ENCODE results near the gene TEDDM1. TPM values are rescaled to one million over a fixed set of nuclear protein-coding genes. Genes with fewer than 3 reads are reported as not detected.

The TEDDM1 gene
- total and polyA plus RNA-seq, 5 donors = not detected

DNA sequence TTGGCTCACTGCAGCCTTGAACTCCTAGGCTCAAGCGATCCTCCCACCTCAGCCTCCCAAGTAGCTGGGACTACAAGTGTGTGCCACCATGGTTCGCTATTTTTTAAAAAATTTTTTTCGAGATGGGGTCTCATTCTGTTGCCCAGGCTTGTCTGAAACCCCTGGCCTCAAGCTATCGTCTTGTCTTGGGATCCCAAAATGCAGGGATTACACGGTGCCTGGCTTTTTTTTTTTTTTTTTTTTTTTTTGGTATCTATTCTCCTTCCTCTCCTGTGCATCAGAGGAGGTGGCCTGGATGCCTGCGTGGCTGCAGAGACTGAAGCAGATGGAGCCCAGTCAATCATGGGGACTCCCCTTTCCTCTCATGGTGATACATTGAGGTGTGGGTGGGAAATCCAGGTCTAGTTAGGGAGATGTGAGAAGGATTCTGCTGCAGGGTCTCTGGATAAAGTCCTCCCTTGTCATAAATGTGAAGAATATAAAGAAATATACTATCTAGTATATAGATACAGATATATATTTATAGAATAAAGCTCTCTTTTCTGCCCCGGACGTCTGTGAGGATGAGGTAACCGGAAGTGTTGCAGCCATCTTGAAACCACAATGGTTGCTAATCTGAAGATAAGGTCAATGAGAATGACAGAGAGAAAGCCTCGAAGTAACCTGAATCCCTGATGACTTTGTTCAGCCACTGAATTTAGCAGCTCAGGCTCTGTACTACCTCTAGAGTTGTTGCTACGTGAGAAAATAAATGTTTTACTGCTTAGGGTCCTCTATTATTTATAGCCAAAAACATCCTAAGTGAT lies 30.0 kb upstream of the TEDDM1 start:
- Histone ChIP-seq H3K27ac (ENCODE audit: low read length) (no peak overlapping the region), H3K4me3 (ENCODE audit: low read length) (no peak overlapping the region), H3K4me1 (ENCODE audit: control insufficient read depth, insufficient read depth, low read length) (no peaks in the 10 kb centered on the region), H3K9me3 (ENCODE audit: control insufficient read depth, low read length) (no peaks in the 10 kb centered on the region), H3K27me3 (ENCODE audit: control insufficient read depth, insufficient read depth) (no peaks in the 10 kb centered on the region)
- intact Hi-C loops (cut with DNase I) = no loop called here
- ATAC-seq (no peak), DNase-seq (no peak)
- 65% methylated on average over 11 of the region's 11 CpGs for WGBS

DNA sequence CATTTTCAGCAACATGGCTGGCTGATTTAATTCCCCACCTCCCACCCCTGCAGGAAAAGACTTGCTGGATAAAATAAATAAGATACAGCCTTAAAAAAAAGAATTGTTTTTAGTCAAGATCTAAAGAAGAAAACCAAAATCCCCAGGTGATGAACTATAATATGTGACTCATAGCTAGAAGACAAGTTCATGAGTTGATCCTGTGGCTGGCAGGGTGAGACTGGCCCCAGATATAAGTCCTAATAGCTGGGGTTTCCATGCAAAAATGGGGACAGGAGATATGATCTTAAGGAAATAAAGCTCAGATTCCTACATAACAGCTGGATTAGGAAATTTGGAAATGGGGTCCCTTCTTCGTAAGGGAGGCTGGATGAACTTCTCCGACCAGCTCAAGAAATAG lies 27.6 kb upstream of the TEDDM1 start:
- ATAC-seq (no peak), DNase-seq (no peak)
- intact Hi-C loops (cut with DNase I) = no loop called here
- H3K4me3 ChIP-seq (ENCODE audit: low read length) = no peak overlapping the region
- H3K27ac ChIP-seq (ENCODE audit: low read length) = no peak overlapping the region
- no peaks in the 10 kb centered on the region for H3K4me1 ChIP-seq (ENCODE audit: control insufficient read depth, insufficient read depth, low read length)
- H3K27me3 ChIP-seq (ENCODE audit: control insufficient read depth, insufficient read depth) = no peaks in the 10 kb centered on the region
- WGBS = 80% methylated on average over 2 of the region's 2 CpGs
- H3K9me3 ChIP-seq (ENCODE audit: control insufficient read depth, low read length) = no peaks in the 10 kb centered on the region

DNA sequence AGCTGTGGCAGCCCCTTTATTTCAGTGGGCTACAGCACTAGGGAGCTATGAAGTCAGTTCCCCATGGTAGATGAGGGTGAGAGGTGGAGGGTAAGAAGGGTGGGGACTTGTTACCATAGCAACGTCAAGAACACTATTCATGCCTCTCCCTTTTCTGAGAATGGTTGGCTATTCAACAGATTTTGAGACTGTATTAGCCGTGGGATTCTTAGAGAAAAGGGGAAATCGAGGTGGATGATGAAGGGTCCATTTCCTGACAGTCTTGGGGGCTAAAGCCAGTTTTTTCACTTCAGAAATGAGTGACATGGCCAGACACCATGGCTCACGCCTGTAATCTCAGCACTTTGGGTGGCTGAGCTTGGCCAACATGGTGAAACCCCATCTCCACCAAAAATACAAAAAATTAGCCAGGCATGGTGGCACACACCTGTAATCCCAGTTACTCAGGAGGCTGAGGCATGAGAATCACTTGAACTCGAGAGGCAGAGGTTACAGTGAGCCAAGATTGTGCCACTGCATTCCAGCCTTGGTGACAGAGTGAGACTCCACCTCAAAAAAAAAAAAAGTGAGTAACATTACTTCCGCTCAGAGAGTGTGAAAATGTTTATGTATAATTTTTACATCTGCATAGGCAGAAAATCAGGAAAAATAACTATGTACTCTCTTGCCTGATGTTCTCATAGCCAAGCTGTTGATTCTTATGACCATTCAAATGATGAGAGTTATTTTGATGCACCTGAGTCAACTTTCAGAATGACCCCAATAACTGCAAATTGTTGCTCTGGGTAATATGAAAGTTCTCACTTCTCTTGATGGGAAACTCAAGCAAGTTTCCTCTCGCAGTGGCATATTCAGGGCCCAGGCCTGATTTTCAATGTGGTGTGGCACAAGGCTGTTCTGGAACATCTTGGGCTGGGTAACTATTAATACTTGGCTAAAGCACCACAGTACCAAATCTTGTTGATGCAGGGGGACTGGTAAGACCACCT lies 26.3 kb upstream of the TEDDM1 start:
- Histone ChIP-seq H3K4me1 (ENCODE audit: control insufficient read depth, insufficient read depth, low read length) (no peaks in the 10 kb centered on the region), H3K9me3 (ENCODE audit: control insufficient read depth, low read length) (no peaks in the 10 kb centered on the region), H3K27me3 (ENCODE audit: control insufficient read depth, insufficient read depth) (no peaks in the 10 kb centered on the region), H3K4me3 (ENCODE audit: low read length) (no peak overlapping the region), H3K27ac (ENCODE audit: low read length) (no peak overlapping the region)
- WGBS = 73% methylated on average over 7 of the region's 7 CpGs
- DNase-seq (no peak), ATAC-seq (no peak)
- intact Hi-C loops (cut with DNase I) = no loop called here

GRCh38 chr1:182415789-182416188 lies 15.3 kb upstream of the TEDDM1 start:
- Histone ChIP-seq H3K27me3 (ENCODE audit: control insufficient read depth, insufficient read depth) (no peaks in the 10 kb centered on the region), H3K4me3 (ENCODE audit: low read length) (no peak overlapping the region), H3K4me1 (ENCODE audit: control insufficient read depth, insufficient read depth, low read length) (no peaks in the 10 kb centered on the region), H3K9me3 (ENCODE audit: control insufficient read depth, low read length) (no peaks in the 10 kb centered on the region), H3K27ac (ENCODE audit: low read length) (no peak overlapping the region)
- DNase-seq (no peak), ATAC-seq (no peak)
- 72% methylated on average over 1 of the region's 1 CpG for WGBS
- intact Hi-C loops (cut with DNase I) = no loop called here

- Histone ChIP-seq H3K27ac (ENCODE audit: low read length) (no peak overlapping the region), H3K27me3 (ENCODE audit: control insufficient read depth, insufficient read depth) (no peaks in the 10 kb centered on the region), H3K9me3 (ENCODE audit: control insufficient read depth, low read length) (no peaks in the 10 kb centered on the region), H3K4me3 (ENCODE audit: low read length) (no peak overlapping the region), H3K4me1 (ENCODE audit: control insufficient read depth, insufficient read depth, low read length) (no peaks in the 10 kb centered on the region)
- DNase-seq = no peak
- intact Hi-C loops (cut with DNase I) = no loop called here
- WGBS = 85% methylated on average over 6 of the region's 6 CpGs
- no peak for ATAC-seq
Observed at GRCh38 chr1:182413969-182414368, 13.5 kb upstream of the TEDDM1 start.

DNA sequence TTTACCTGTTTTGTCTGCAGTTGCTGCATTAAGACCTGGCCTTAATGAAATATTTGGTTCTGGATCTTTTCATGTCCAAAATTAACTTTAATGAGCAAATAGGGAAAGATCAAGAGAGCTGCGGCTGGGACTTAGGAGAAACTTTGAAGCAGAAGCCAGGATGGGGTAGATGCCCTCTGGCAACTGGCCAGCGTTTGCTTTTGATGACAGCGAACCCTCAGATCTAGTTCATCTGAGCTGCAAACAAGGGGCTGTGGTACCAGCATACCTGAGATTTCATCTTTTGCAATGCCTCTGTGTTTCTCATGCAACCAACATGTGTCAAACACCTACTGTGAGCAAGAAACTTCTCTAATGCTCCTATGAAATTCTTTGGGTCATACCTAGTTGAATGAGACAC lies 13.0 kb upstream of the TEDDM1 start:
- ATAC-seq = no peak
- 84% methylated on average over 3 of the region's 3 CpGs for WGBS
- DNase-seq = no peak
- Histone ChIP-seq H3K27ac (ENCODE audit: low read length) (no peak overlapping the region), H3K9me3 (ENCODE audit: control insufficient read depth, low read length) (no peaks in the 10 kb centered on the region), H3K27me3 (ENCODE audit: control insufficient read depth, insufficient read depth) (no peaks in the 10 kb centered on the region), H3K4me1 (ENCODE audit: control insufficient read depth, insufficient read depth, low read length) (no peaks in the 10 kb centered on the region), H3K4me3 (ENCODE audit: low read length) (no peak overlapping the region)
- intact Hi-C loops (cut with DNase I) = no loop called here

DNA sequence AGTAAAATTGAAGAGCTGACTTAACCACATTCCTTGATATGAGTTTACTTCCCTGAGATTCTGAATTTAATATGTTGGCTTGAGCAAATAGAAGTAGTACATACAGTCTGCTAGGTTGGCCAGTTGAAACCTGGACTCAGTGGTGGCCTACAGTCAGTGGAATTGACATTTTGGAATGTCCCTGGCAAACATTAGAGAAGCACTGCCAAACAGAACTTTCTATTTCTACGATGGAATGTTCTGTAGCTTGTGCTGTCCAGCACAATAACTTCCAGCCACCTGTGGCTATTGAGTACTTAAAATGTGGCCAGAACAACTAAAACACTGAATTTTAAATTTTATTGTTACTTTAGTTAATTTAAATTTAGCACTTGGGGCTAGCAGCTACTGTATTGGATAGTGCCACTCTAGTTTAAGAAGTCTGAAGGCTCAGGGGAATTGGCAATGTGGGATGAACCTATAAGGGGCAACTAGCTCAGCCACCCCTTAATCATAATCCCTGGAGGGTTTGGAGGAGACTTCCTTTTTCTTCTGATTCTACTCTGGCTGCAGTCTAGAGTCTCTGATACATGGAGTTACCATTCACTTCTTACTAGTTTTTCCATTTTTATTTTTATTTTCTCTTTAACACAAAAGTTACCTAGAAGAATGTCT lies 10.3 kb upstream of the TEDDM1 start:
- intact Hi-C loops (cut with DNase I) = no loop called here
- WGBS = 17% methylated on average over 1 of the region's 1 CpG
- peaks cover 3% of the 10 kb centered on the region for H3K27me3 ChIP-seq (ENCODE audit: control insufficient read depth, insufficient read depth)
- DNase-seq (no peak), ATAC-seq (peak; percentile 65 to 89)
- H3K27ac ChIP-seq (ENCODE audit: low read length) = no peak overlapping the region
- no peaks in the 10 kb centered on the region for H3K4me1 ChIP-seq (ENCODE audit: control insufficient read depth, insufficient read depth, low read length)
- no peak overlapping the region for H3K4me3 ChIP-seq (ENCODE audit: low read length)
- no peaks in the 10 kb centered on the region for H3K9me3 ChIP-seq (ENCODE audit: control insufficient read depth, low read length)

- no peak for ATAC-seq
- no peak for DNase-seq
- WGBS = 70% methylated on average over 4 of the region's 4 CpGs
- Histone ChIP-seq H3K27me3 (ENCODE audit: control insufficient read depth, insufficient read depth) (peaks cover 3% of the 10 kb centered on the region), H3K4me3 (ENCODE audit: low read length) (no peak overlapping the region), H3K9me3 (ENCODE audit: control insufficient read depth, low read length) (peaks cover 2% of the 10 kb centered on the region), H3K27ac (ENCODE audit: low read length) (no peak overlapping the region), H3K4me1 (ENCODE audit: control insufficient read depth, insufficient read depth, low read length) (no peaks in the 10 kb centered on the region)
- intact Hi-C loops (cut with DNase I) = no loop called here
Observed at GRCh38 chr1:182410138-182410537, 9.7 kb upstream of the TEDDM1 start.

GRCh38 chr1:182408435-182409075 lies 8.1 kb upstream of the TEDDM1 start:
- 68% methylated on average over 3 of the region's 3 CpGs for WGBS
- DNase-seq = no peak
- H3K9me3 ChIP-seq (ENCODE audit: control insufficient read depth, low read length) = peaks cover 2% of the 10 kb centered on the region
- H3K4me3 ChIP-seq (ENCODE audit: low read length) = no peak overlapping the region
- H3K4me1 ChIP-seq (ENCODE audit: control insufficient read depth, insufficient read depth, low read length) = no peaks in the 10 kb centered on the region
- ATAC-seq = no peak
- H3K27ac ChIP-seq (ENCODE audit: low read length) = no peak overlapping the region
- peaks cover 3% of the 10 kb centered on the region for H3K27me3 ChIP-seq (ENCODE audit: control insufficient read depth, insufficient read depth)
- intact Hi-C loops (cut with DNase I) = no loop called here

GRCh38 chr1:182407724-182408123 lies 7.3 kb upstream of the TEDDM1 start:
- intact Hi-C loops (cut with DNase I) = no loop called here
- DNase-seq = no peak
- H3K4me3 ChIP-seq (ENCODE audit: low read length) = no peak overlapping the region

More at GRCh38 chr1:182407724-182408123, 7.3 kb upstream of the TEDDM1 start:
- WGBS = 47% methylated on average over 3 of the region's 3 CpGs
- H3K27ac ChIP-seq (ENCODE audit: low read length) = no peak overlapping the region
- no peak for ATAC-seq
- peaks cover 3% of the 10 kb centered on the region for H3K27me3 ChIP-seq (ENCODE audit: control insufficient read depth, insufficient read depth)
- no peaks in the 10 kb centered on the region for H3K4me1 ChIP-seq (ENCODE audit: control insufficient read depth, insufficient read depth, low read length)
- H3K9me3 ChIP-seq (ENCODE audit: control insufficient read depth, low read length) = peaks cover 2% of the 10 kb centered on the region
